ENCODE data around the gene PIM1.

GRCh38 chr6:37135835-37136694, 33.9 kb upstream of the PIM1 start:
- TF ChIP-seq, protein P1, sequence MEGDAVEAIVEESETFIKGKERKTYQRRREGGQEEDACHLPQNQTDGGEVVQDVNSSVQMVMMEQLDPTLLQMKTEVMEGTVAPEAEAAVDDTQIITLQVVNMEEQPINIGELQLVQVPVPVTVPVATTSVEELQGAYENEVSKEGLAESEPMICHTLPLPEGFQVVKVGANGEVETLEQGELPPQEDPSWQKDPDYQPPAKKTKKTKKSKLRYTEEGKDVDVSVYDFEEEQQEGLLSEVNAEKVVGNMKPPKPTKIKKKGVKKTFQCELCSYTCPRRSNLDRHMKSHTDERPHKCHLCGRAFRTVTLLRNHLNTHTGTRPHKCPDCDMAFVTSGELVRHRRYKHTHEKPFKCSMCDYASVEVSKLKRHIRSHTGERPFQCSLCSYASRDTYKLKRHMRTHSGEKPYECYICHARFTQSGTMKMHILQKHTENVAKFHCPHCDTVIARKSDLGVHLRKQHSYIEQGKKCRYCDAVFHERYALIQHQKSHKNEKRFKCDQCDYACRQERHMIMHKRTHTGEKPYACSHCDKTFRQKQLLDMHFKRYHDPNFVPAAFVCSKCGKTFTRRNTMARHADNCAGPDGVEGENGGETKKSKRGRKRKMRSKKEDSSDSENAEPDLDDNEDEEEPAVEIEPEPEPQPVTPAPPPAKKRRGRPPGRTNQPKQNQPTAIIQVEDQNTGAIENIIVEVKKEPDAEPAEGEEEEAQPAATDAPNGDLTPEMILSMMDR (IDR thresholded peaks at IDR 0.05), result no peak
- TF ChIP-seq POLR2A (IDR thresholded peaks at IDR 0.05), result no peak

All from right lobe of liver (tissue), 4 donors.